Activated T-helper 1 cell treated with anti-CD3 and anti-CD28 coated beads, Interleukin-2, amount 50 U/mL, for 16 hours (primary cell): ENCODE measurements around the gene NUMBL.
"Not testable (repeated sequence)": the region's sequence is repeated elsewhere in the genome, so short reads cannot be mapped to it uniquely, and the experiment has no call there.

Source experiments
- DNase-seq, 2 donors: peaks; one replicate each; pipeline ENCODE4 v3.0.0-alpha.2; 2020; ENCODE audit warnings: low read depth in 1 of 2, low spot score in 1 of 2

NUMBL gene

DNA sequence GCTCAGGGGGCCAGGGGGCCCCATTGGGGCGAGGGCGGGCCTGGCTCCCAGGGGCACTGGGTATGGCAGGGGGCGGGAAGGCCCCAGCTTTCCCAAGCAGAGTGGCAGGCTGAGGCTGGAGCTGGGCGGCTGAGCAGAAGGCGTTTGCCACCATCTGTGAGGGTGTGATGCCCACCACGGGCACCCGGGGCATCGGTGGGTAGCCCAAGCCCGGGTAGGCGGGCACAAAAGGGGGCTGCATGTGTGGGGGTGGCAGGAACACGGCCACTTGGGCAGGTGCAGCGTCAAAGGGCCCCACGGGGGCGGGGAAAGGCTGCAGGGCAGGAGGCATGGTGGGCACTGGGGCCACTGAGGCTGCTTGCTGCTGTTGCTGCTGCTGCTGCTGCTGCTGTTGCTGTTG lies 22.8 kb downstream of the NUMBL start:
- no peak for DNase-seq

DNA sequence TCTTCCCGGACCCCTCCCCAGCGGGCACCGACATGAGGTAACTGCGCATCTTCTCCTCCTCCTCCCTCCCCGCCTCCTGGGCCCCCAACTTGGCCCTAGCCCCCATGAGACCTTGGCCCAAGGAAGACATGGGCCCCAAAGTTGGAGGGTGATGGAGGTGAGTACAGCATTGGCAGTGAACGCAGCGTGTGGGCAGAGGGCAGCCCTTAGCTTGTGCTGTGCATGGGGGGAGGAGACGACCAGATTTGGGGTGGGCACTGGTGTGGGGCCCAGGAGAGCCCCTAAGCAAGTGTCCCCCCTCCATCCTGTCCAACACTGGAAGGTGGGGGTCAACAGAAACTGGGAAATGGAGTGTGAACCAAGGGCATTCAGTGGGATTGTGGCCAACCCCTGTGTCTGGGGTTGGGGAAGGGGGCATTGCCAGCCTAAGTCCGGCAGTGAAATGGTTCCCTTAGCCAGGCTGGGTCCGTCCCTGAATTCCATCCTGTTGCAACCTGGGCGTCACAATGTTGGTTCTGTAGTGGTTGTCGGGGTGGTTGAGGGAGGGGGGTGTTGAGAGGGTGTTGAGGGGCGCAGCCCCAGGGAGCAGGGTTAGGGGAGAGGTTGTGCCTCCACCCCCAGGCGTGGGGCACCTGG lies 23.5 kb downstream of the NUMBL start:
- no peak for DNase-seq

DNA sequence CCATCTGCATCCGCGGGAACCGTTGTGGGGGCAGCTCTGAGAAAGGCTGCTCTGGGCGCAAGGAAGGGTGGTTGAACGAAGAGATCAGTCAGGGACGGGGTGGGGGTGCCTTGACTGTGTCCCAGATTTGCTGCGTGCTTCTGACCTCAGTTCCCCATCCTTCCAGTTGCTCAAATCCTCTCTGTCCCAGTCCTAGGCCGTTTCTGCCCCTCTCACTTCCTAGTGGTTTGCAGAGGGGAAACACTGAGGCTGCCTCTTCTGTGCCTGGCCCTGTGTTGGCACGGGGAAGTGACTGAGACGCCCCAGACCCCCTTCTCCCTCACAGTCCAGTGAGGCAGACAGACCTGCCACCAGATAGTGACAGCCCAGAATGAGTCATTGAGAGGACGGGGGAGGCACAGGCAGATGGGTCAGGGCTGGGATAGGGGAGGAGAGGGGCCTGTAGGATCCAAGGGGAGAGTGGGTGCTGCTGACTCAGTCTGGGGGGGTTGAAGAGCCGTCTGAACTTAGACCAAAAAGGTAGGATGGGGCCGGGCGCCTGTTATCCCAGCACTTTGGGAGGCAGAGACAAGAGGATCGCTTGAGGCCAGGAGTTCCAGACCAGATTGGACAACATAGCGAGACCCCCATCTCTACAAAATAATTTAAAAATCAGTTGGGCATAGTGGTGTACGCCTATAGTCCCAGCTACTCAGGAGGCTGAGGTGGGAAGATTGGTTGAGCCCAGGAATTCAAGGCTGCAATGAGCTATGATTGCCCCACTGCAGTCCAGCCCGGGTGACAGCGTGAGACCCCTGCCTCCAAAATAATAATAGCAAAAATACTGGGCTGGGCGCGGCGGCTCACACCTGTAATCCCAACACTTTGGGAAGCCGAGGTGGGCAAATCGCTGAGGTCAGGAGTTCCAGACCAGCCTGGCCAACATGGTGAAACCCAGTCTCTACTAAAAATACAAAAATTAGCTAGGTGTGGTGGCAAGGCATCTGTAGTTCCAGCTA lies 26.5 kb downstream of the NUMBL start:
- no peak for DNase-seq

DNA sequence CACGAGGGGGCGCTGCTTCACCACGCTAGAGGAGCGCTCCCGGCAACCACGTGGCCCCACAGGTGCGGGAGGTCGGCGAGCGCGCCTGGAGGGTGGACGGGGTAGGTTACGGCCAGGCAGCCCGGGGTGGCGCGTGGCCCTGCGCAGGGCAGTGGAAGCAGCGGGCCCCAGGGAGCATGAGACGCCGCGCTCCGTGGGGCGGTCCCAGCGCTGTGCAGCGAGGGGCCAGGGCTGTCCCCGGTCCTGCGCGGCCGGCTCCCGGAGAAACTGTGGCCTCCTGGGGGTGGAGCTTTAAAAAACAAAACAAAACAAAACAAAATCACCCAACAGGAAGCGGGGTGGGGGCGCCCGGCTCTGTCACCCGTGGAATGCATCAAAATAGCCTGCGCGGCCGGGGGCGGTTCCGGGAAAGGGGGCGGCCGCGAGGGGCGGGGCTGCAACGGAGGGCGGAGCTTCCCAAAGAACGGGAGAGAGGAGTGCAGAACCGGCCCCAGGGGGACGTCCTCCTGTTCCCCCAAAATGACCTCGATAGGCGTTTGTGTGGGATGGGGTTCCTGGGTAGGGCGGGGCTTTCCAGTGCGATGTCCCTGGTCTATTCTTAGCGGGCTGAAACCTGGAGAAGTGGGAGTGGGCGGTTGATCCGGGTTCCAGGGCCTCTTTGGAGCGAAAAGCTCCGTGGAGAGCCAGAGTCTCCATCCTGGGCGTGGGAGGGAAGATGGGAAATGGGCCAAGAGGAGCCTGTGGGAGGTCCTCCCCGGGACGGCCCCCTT lies 27.3 kb downstream of the NUMBL start:
- DNase-seq: peak; percentile 91 to 95

DNA sequence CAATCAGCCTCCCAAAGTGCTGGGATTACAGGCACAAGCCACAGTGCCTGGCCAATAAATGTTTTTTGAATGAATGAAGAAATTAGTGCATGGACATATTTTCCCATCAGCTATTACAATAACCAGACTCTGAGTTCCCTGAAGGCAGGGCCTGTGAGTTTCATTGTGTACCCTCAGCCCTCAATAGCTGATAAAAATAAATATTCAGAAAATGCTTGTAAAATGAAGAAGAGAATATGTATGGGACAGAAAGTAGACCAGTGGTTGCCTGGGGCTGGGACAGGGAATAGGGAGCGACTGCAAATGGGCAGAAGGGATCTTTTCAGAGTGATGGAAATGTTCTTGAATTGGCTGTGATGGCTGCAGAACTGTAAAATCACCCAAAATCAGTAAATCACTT lies 28.8 kb downstream of the NUMBL start:
- no peak for DNase-seq

DNA sequence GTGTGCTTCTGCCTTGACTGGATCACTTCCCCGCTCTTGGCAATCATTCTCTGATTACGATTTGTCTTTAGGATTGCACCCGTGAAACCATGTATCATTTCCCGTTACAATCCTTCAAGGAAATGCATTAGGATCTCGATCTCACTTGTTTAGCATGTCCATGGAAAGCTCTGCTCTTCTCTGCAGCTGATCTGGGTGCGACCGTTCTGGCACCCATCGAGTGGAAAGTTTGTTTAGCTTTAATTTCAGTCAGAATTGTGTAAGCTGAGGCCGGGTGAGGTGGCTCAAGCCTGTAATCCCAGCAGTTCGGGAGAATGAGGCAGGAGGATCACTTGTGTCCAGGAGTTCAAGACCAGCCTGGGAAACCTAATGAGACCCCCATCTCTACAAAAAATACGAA lies 30.9 kb downstream of the NUMBL start:
- DNase-seq: no peak

DNA sequence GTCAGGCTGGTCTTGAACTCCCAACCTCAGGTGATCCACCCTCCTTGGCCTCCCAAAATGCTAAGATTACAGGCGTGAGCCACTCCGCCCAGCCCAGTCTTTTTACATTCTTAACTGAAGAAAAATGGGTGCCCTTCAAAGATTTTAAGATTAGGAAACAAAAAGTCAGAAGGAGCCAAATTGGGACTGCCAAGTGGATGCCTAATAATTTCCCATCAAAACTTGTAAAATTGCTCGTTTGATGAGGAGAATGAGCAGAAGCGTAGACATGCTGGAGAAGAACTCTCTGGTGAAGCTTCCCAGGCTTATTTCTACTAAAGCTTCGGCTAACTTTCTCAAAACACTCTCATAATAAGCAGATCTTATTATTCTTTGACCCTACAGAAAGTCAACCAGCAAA lies 31.3 kb downstream of the NUMBL start:
- no peak for DNase-seq

DNA sequence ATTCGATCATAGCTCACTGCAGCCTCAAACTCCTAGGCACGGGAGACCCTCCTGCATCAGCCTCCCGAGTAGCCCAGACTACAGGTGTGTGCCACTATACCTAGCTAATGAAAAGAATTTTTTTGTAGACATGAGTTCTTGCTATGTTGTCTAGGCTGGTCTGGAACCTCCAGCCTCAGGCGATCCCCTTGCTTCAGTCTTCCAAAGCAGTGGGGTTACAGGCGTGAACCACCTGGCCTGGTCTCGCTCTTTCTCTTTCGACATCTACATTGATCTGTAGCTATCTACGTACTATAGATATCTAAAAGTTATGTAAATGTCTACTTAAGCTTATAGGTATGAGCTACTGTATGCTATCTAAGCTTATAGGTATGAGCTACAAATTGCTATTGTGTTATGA lies 32.4 kb downstream of the NUMBL start:
- DNase-seq: no peak

DNA sequence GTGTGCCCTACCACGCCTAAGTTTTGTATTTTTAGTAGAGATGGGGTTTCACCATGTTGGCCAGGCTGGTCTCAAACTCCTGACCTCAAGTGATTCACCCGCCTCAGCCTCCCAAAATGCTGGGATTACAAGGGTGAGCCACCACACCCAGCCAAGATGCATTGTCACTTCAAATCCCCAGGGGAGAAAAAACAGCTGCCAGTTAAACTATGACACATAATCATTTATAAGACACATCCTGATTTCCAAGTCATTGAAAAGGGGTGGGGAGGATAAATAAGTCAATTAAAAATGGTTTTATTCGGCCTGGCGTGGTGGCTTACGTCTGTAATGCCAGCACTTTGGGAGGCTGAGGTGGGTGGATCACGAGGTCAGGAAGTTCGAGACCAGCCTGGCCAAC lies 34.8 kb downstream of the NUMBL start:
- DNase-seq: not testable (repeated sequence)

DNA sequence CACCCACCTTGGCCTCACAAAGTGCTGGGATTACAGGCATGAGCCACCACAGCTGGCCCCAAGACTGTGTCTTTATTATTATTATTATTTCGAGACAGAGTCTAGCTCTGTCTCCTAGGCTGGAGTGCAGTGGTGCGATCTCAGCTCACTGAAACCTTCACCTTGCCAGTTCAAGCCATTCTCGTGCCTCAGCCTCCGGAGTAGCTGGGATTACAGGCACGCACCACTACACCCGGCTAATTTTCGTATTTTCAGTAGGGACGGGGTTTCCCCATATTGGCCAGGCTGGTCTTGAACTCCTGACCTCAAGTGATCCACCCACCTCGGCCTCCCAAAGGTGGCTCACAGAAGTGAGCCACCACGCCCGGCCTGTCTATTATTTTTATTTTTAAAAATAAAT lies 38.1 kb downstream of the NUMBL start:
- not testable (repeated sequence) for DNase-seq

DNA sequence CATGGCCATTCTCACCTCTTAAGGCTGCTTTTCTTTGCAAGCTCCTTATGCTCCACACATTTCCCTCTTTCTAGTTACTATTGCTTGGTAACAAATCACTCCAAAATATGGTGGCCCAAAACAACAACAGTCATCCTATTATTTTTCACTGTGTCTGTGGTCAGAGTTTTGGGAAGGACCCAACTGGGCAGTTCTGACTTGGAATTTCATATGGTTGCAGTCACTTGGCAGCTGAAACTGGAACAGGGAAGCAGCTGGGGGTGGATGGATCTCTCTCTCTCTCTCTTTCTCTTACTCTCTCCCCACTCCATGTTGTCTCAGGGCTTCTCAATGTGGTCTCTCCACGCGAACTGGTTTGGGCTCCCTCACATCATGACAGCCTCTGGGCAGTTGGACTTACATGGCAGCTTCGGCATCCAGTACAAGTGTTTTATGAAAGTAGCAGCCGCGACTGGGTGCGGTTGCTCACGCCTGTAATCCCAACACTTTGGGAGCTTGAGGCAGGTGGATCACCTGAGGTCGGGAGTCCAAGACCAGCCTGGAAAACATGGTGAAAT lies 39.6 kb downstream of the NUMBL start:
- DNase-seq: no peak

DNA sequence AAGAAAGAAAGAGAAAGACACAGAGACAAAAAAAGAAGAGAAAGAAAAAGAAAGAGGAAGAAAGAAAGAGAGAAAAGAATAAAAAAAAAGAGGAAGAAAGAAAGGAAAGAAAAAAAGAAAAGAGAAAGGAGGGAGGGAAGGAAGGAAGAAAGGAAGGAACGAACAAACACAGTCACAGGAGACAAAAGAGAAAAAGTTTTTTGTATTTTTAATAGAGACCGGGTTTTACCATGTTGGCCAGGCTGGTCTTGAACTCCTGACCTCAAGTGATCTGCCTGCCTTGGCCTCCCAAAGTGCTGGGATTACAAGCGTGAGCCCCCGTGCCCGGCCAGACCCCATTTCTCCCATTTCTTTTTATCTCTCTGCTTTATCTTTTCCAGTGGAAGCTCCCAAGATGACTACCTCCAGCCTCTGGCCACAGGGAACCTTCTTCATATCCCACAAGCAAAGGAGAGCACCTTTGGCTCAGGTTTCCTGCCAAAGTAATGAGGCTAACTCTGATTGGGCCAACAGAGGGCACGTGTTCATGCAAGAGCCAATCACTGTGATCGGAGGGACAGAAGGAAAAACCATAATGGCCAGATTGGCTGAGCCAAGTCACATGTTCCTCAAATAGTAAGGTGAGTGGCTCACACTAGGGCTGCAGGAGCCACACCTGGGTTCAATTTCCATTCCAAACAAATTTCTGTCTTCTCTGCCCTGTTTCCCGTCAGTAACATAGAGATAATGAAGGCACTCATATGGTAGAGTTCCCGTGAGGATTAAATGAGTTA lies 40.4 kb downstream of the NUMBL start:
- not testable (repeated sequence) for DNase-seq

DNA sequence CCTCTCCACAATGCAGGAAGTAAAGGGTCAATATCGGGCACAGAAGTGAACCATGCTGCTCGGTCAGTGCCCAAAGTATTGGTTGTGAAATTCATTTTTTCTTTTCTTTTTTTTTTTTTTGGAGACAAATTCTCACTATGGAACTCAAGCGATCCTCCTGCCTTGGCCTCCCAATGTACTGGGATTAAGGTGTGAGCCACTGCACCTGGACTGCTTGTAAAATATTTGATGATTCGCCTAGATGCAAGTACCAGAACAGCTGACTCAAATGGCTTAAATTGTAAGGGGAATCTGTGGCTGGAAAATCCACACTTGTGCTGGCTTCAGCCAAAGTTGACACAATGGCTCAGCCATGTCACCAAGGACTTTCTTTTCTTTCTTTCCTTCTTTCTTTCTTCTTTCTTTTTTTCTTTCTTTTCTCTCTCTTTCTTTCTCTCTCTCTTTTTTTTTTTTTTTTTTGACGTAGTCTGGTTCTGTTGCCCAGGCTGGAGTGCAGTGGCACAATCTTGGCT lies 43.7 kb downstream of the NUMBL start:
- DNase-seq: no peak

DNA sequence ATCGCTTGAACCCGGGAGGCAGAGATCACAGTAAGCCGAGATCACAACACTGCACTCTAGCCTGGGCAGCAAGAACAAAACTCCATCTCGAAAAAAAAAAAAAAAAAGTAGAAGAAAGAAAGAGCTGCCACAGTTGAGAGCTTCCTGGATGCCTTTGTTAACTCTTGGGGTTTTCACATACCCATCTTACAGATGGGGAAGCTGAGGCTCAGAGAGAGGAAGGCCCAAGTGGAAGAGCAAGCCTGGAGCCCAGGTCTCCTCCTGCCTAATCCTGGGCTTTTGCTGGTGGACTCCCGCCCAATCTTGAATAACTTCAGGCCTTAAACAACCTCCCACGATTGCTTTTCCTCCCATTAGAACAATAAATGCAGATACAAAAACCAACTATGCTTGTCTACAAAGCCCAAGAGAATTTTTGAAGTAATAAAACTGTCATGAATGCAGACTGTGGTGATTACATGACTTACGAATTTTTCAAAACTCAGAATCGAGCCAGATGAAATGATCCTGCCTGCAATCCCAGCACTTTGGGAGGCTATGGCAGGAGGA lies 47.6 kb downstream of the NUMBL start:
- no peak for DNase-seq

DNA sequence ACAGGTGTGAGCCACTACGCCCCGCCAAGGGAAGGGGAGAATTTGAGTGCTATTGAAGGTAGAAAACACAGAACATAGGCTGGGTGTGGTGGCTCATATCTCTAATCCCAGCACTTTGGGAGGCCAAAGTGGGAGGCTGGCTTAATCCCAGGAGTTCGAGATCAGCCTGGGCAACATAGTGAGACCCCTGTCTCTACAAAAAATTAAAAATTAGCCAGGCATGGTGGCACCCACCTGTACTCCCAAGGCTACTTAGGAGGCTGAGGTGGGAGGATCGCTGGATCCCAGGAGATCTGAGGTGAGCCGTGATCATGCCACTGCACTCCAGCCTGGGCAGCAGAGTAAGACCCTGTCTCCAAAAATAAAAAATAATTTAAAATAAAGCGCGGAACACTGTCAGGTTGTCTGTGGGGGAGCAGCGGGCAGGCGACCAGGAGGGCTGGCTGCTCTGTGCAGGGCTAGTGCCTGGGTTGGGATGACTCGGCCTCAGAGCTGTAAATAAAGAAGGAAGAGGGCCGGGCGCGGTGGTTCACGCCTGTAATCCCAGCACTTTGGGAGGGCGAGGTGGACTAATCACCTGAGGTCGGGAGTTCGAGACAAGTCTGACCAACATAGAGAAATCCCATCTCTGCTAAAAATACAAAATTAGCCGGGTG lies 48.3 kb downstream of the NUMBL start:
- DNase-seq: no peak

DNA sequence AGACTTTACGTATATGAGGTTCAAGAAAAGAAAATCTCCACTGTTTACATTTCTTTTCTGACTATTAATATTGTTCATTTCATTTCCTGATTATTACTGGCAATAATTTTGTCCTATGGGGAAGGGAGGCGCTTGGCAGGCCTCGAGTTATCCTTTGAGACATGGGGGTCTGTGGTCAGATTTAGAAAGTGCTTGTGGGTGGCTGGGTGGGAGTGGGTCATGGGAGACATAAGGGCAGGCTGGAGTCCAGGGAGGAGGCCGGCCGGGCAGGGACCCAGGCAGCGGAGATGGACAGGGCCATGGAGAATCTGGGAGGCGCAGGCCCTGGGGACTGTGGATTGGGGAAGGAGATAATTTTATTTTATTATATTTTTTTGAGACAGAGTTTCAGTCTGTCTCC lies 49.2 kb downstream of the NUMBL start:
- no peak for DNase-seq

DNA sequence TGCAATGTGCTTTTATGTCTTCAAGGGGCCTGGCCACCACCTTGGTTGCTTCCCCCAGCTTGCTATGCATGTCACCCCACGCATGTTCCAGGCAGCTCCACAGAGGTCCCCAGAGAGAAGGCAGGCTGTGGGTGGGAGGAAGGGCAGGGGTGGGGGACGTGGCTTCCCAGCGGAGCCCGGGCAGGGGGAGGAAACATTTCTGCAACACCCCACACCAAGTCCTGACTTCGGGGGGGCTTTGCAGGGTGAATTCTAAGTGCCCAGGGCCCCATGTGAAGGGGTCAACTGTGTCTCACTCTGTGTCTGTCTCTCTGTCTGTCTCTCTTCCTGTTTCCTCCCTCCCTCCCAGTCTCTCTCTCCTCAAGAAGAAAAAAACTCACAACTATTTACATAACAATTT lies 49.7 kb downstream of the NUMBL start:
- no peak for DNase-seq

DNA sequence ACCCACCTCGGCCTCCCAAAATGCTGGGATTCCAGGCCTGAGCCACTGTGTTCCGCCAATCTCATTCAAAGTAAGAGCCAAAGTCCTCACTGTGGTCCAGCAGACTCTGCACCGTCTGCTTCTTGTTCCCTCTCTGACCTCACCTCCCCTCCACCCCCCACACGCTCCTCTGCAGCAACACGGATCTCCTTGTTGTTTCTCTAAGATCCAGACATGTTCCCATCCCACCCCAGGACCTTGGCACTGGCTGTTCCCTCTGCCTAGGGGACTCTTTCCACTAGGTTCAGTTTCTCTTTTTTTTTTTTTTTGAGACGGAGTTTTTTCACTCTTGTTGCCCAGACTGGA lies 50.8 kb downstream of the NUMBL start:
- DNase-seq: no peak

DNA sequence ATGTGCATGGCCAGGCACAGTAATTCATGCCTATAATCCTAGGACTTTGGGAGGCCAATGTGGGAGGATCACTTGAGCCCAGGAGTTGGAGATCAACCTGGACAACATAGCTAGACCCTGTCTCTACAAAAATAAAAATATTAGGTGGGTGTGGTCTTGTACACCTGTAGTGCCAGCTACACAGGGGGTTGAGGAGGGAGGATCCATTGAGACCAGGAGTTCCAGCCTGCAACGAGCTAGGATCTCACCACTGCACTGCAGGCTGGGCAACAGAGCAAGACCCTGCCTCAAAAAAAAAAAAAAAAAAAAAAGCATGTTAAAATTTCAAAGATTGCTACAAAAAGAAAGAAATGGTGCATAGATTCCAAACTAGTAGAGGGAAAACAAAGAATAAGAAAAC lies 52.1 kb downstream of the NUMBL start:
- no peak for DNase-seq

DNA sequence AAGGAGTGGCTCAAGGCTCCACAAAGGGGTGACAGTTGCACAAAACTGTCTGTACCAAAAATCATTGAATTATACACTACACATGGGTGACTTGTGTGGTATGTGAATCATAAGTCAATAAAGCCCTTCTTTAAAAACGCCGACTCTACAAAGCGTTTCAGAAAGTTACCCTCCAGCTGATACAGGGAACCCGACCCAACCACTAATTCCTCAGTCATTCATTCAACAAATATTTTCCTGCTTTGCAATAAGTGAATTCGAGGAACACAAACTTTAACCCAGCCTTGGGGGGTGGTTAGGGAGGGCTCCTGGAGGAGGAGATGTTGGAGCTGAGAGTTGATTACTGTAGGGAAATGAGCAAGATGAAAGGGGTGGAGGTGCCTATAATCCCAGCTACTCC lies 57.2 kb downstream of the NUMBL start:
- DNase-seq: no peak
